ENCODE data around the gene CEACAM7. TPM values are rescaled to one million over a fixed set of nuclear protein-coding genes. Genes with fewer than 3 reads are reported as not detected.

Gene CEACAM7
- total RNA-seq, 1 donor from 2014 or later: not detected

DNA sequence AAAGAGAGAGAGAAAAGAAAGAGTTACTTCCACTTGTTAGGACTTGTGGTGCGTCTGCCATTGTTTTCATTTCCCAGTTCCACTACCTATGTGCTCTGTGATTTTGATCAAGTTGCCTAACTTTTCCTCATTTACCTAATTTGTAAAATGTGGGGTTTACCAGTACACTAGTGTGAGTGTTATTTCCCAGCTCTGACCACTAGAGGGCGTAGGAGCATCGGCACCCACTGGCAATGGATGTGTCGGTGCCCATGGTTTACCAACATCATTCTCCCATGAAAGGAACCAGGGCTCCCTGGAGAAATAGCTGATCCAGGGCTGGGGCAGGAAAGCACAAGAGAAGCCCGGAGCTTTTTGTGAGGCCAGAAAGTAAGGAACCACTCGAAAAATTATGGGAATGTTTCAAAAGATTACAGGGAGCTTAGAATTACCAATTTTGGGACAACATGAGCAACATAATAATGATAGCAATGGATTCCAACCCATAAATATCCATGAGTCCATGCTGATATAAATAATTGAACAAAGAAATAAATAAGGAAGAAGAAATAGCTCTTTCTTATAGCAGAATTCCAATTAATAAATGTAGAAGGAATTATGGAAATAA, 46.1 kb downstream of the CEACAM7 start:
- no peak overlapping the region for H3K9ac ChIP-seq (ENCODE audit: low read length)
- Mint-ChIP-seq H3K4me3 (ENCODE audit: unreplicated experiment) (no peak overlapping the region), H3K4me1 (ENCODE audit: low read depth, unreplicated experiment) (no peaks in the 10 kb centered on the region), H3K36me3 (ENCODE audit: low read depth, unreplicated experiment) (no peaks in the 10 kb centered on the region), H3K9me3 (ENCODE audit: unreplicated experiment) (no peaks in the 10 kb centered on the region), H3K27me3 (ENCODE audit: low read depth, unreplicated experiment) (peaks cover 43% of the 10 kb centered on the region), H3K27ac (ENCODE audit: unreplicated experiment) (no peak overlapping the region)
- no peaks in the 10 kb centered on the region for H3K4me1 ChIP-seq (ENCODE audit: insufficient read depth, low read length)
- H4K20me1 ChIP-seq (ENCODE audit: insufficient read depth, low read length): no peaks in the 10 kb centered on the region
- H3K4me3 ChIP-seq (ENCODE audit: insufficient read depth, low read depth, low read length): no peak overlapping the region
- FAIRE-seq: peak; percentile 41
- TF ChIP-seq EZH2 (IDR thresholded peaks at IDR 0.05; ENCODE audit: insufficient read depth, low read length): no peak
- TF ChIP-seq, protein P1, sequence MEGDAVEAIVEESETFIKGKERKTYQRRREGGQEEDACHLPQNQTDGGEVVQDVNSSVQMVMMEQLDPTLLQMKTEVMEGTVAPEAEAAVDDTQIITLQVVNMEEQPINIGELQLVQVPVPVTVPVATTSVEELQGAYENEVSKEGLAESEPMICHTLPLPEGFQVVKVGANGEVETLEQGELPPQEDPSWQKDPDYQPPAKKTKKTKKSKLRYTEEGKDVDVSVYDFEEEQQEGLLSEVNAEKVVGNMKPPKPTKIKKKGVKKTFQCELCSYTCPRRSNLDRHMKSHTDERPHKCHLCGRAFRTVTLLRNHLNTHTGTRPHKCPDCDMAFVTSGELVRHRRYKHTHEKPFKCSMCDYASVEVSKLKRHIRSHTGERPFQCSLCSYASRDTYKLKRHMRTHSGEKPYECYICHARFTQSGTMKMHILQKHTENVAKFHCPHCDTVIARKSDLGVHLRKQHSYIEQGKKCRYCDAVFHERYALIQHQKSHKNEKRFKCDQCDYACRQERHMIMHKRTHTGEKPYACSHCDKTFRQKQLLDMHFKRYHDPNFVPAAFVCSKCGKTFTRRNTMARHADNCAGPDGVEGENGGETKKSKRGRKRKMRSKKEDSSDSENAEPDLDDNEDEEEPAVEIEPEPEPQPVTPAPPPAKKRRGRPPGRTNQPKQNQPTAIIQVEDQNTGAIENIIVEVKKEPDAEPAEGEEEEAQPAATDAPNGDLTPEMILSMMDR (IDR thresholded peaks at IDR 0.05; ENCODE audit: insufficient read depth, low read depth, low read length): peak; percentile 84
- no peaks in the 10 kb centered on the region for H3K36me3 ChIP-seq (ENCODE audit: insufficient read depth, low read length)
- no peak overlapping the region for H3K27ac ChIP-seq (ENCODE audit: low read depth, low read length)
- H3K4me2 ChIP-seq (ENCODE audit: low read length): no peak overlapping the region
- no peaks in the 10 kb centered on the region for H3K9me3 ChIP-seq (ENCODE audit: insufficient read depth, low read depth, low read length)
- H3K27me3 ChIP-seq (ENCODE audit: insufficient read depth, low read length): no peaks in the 10 kb centered on the region
- no peak overlapping the region for H2AFZ ChIP-seq (ENCODE audit: low read depth, low read length)
- peak; percentile 5 for DNase-seq (ENCODE audit: low read depth)
- no peaks in the 10 kb centered on the region for H3K79me2 ChIP-seq (ENCODE audit: insufficient read depth, low read length)

GRCh38 chr19:41638641-41639081, 49.4 kb downstream of the CEACAM7 start:
- Mint-ChIP-seq H3K36me3 (ENCODE audit: low read depth, unreplicated experiment) (no peaks in the 10 kb centered on the region), H3K9me3 (ENCODE audit: unreplicated experiment) (peaks cover 8% of the 10 kb centered on the region), H3K4me3 (ENCODE audit: unreplicated experiment) (no peak overlapping the region), H3K27me3 (ENCODE audit: low read depth, unreplicated experiment) (peaks cover 74% of the 10 kb centered on the region), H3K27ac (ENCODE audit: unreplicated experiment) (no peak overlapping the region), H3K4me1 (ENCODE audit: low read depth, unreplicated experiment) (no peaks in the 10 kb centered on the region)
- no peaks in the 10 kb centered on the region for H3K4me1 ChIP-seq (ENCODE audit: insufficient read depth, low read length)
- TF ChIP-seq EZH2 (IDR thresholded peaks at IDR 0.05; ENCODE audit: insufficient read depth, low read length): no peak
- TF ChIP-seq, protein P1 (IDR thresholded peaks at IDR 0.05; ENCODE audit: insufficient read depth, low read depth, low read length): no peak
- H3K27ac ChIP-seq (ENCODE audit: low read depth, low read length): no peak overlapping the region
- no peak for DNase-seq (ENCODE audit: low read depth)
- no peaks in the 10 kb centered on the region for H3K36me3 ChIP-seq (ENCODE audit: insufficient read depth, low read length)
- no peak overlapping the region for H3K9ac ChIP-seq (ENCODE audit: low read length)
- H3K4me3 ChIP-seq (ENCODE audit: insufficient read depth, low read depth, low read length): no peak overlapping the region
- no peak overlapping the region for H2AFZ ChIP-seq (ENCODE audit: low read depth, low read length)
- H3K4me2 ChIP-seq (ENCODE audit: low read length): no peak overlapping the region
- no peaks in the 10 kb centered on the region for H3K9me3 ChIP-seq (ENCODE audit: insufficient read depth, low read depth, low read length)
- H3K79me2 ChIP-seq (ENCODE audit: insufficient read depth, low read length): no peaks in the 10 kb centered on the region
- H4K20me1 ChIP-seq (ENCODE audit: insufficient read depth, low read length): no peaks in the 10 kb centered on the region
- FAIRE-seq: no peak
- no peaks in the 10 kb centered on the region for H3K27me3 ChIP-seq (ENCODE audit: insufficient read depth, low read length)

- H3K4me1 ChIP-seq (ENCODE audit: insufficient read depth, low read length): no peaks in the 10 kb centered on the region
- Mint-ChIP-seq H3K27me3 (ENCODE audit: low read depth, unreplicated experiment) (peaks cover 78% of the 10 kb centered on the region), H3K4me1 (ENCODE audit: low read depth, unreplicated experiment) (no peaks in the 10 kb centered on the region), H3K27ac (ENCODE audit: unreplicated experiment) (no peak overlapping the region), H3K4me3 (ENCODE audit: unreplicated experiment) (no peak overlapping the region), H3K9me3 (ENCODE audit: unreplicated experiment) (peaks cover 8% of the 10 kb centered on the region), H3K36me3 (ENCODE audit: low read depth, unreplicated experiment) (no peaks in the 10 kb centered on the region)
- no peaks in the 10 kb centered on the region for H4K20me1 ChIP-seq (ENCODE audit: insufficient read depth, low read length)
- H3K9me3 ChIP-seq (ENCODE audit: insufficient read depth, low read depth, low read length): no peaks in the 10 kb centered on the region
- no peak overlapping the region for H2AFZ ChIP-seq (ENCODE audit: low read depth, low read length)
- no peak overlapping the region for H3K4me3 ChIP-seq (ENCODE audit: insufficient read depth, low read depth, low read length)
- H3K4me2 ChIP-seq (ENCODE audit: low read length): no peak overlapping the region
- H3K36me3 ChIP-seq (ENCODE audit: insufficient read depth, low read length): no peaks in the 10 kb centered on the region
- no peak overlapping the region for H3K27ac ChIP-seq (ENCODE audit: low read depth, low read length)
- FAIRE-seq (no peak), DNase-seq (ENCODE audit: low read depth) (no peak)
- TF ChIP-seq, protein P1 (IDR thresholded peaks at IDR 0.05; ENCODE audit: insufficient read depth, low read depth, low read length): no peak
- no peak for TF ChIP-seq EZH2 (IDR thresholded peaks at IDR 0.05; ENCODE audit: insufficient read depth, low read length)
- no peaks in the 10 kb centered on the region for H3K27me3 ChIP-seq (ENCODE audit: insufficient read depth, low read length)
- H3K79me2 ChIP-seq (ENCODE audit: insufficient read depth, low read length): no peaks in the 10 kb centered on the region
- no peak overlapping the region for H3K9ac ChIP-seq (ENCODE audit: low read length)
Measured at GRCh38 chr19:41637484-41637883, 50.6 kb downstream of the CEACAM7 start.
